DMS153 (cell line): ENCODE results near the gene EXOSC10.
"Not testable (repeated sequence)": the region's sequence is repeated elsewhere in the genome, so short reads cannot be mapped to it uniquely, and the experiment has no call there.

ENCODE experiments used
- DNase-seq: peaks from one replicate; lab custom pipeline; 2025; lab: John Stamatoyannopoulos, UW

EXOSC10 gene

DNA sequence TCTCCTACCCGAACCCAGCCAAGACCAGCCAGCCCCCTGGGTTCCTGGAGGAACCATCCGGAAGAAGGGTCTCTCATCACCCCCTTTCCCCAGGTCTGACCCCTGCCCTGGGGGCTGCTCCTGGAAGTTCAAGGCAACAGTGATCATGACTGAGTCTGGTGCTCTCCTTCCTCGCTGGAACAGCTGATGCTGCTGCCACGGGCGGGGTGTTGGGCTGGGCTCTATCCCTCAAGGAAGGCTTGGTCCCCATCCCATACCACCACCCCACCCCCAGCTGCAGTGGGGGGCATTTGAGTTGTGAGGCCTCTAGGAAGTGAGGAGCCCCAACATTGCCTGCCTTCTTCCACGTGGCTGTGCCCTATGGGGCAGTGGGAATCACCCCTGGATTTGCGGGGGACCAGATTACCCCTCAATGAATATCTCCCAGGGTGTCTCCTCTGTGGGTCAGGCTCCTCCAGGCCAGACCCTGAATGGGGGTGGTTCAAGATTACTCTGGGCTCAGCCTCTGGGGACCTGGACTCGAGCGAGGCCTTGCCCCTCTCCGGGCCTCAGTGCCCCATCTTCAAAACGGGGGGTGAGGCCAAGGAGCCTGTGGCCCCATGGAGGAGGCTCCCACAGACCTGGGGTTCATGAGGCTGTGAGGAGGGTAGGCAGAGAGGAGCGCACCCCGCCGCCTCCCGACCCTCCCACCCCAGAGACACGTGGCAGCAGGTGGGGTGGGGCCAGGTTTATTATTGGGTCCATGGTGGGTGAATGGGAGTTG, 55.4 kb downstream of the EXOSC10 start:
- no peak for DNase-seq

DNA sequence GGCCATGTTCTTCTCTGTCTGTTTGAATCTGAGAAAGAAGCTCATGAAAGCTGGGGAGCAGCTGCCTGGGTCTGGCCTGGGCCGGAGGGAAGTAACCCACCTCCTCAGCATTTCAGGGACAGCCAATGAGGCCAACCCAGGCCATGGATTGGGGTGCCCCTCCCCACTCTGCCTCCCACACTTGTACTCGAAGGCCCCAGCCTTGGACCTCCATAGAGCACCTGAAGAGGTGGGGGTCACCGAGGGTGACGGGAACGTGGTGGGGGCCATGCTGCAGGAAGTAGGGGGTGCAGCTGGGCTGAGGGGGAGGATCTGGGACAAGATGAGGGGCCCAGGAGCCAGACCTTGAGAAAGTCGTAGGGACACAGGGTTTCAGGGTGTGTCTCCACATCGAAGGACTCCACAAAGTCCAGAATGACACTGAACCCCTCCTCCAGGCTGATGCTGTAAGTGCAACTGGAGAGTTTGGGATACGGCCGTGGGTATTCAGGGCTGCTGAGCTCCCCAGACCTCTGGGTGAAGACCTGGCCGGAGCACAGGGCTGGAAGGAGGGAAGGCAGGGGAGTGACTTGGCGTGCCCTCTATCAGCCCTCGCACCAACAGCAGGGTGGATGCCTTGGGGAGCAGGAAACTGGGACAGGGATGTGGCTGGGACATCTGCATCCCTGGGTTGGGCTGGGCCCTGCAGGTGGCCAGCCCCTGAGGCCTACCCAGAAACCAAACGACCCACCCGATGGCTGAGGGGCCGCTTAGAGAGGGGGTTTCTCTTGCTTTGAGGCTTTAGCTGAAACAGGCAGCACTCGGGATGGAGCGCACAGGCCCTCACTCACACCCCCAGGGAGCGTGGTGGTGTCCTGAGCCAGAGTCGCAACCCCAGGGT, 56.4 kb downstream of the EXOSC10 start:
- DNase-seq = no peak

DNA sequence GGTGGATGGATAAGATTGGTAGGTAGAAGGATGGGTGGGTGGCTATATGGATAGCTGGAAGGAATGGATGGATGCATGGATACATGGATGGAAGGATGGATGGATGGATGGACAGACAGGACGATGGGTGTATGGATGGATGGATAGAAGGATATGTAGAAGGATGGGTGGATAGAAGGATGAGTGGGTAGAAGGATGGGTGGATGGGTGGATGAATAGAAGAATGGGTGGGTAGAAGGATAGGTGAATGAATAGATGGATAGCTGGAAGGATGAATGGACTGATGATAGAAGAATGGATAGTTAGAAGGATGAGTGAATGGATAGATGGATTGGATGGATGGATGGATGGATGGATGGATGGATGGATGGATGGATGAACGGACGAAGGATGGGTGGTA, 57.6 kb downstream of the EXOSC10 start:
- no peak for DNase-seq

DNA sequence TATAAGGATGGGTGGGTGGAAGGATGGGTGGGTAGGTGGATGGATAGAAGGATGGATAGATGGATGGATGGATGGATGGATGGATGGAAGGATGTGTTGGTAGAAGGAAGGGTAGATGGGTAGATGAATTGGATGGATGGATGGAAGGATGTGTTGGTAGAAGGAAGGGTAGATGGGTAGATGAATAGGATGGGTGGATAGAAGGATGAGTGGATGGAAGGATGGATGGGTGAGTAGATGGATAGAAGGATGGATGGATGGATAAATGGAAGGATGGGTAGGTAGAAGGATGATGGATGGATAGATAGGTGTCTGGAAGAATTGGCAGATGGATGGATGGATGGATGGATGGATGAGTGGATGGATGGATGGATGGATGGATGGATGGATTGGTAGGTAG, 58.6 kb downstream of the EXOSC10 start:
- DNase-seq = no peak

DNA sequence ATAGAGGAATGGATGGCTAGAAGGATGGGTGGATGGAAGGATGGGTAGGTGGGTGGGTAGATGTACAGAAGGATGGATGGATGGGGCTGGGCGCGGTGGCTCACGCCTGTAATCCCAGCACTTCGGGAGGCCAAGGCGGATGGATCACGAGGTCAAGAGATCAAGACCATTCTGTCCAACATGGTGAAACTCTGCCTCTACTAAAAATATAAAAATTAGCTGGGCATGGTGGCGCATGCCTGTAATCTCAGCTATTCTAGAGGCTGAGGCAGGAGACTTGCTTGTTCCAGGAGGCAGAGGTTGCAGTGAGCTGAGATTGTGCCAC, 59.6 kb downstream of the EXOSC10 start:
- DNase-seq = not testable (repeated sequence)

DNA sequence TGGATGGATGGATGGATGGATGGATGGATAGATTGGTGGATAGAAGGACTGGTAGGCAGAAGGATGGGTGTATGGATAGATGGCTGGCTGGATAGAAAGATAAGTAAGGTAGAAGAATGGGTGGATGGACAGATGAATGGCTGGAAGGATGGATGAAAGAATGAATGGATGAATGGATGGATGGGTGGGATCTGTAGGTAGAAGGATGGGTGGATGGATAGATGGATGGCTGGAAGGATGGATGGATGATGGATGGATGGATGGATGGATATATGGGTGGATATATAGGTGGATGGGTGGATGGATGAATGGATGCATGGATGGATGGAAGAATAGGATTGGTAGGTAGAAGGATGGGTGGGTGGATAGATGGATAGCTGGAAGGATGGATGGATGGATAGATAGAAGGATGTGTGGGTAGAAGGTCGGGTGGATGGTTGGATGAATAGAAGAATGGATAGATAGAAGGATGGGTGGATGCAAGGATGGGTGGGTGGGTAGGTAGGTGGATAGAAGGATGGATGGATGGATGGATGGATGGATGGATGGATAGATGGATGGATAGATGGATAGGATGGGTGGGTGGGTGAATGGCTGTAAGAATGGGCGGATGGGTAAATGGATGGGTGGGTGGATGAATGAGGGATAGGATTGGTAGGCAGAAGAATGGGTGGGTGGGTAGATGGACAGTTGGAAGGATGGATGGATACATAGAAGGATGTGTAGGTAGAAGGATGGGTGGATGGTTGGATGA, 60.1 kb downstream of the EXOSC10 start:
- DNase-seq = no peak

DNA sequence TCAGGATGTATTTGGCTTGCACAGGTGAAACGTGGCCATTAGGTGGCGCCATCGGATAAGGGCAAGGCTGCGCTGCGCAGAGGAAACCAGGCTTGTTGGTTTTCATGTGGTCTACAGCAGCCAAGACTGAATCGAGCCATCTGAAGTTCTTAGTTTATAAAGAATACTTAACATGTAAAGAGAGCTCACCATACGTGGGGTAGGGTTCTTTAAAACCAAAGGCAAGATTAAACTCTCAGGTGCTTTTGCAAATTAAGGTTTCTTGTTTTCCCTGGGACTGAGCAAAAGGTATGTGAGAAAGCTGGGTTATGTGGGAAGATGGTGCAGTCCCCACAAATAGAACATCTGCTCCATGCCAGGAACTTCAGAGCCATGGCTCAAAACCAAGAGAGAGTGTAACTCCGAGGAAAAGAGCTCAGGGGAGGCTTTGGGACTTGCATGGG, 61.9 kb downstream of the EXOSC10 start:
- peak; percentile 84 for DNase-seq

DNA sequence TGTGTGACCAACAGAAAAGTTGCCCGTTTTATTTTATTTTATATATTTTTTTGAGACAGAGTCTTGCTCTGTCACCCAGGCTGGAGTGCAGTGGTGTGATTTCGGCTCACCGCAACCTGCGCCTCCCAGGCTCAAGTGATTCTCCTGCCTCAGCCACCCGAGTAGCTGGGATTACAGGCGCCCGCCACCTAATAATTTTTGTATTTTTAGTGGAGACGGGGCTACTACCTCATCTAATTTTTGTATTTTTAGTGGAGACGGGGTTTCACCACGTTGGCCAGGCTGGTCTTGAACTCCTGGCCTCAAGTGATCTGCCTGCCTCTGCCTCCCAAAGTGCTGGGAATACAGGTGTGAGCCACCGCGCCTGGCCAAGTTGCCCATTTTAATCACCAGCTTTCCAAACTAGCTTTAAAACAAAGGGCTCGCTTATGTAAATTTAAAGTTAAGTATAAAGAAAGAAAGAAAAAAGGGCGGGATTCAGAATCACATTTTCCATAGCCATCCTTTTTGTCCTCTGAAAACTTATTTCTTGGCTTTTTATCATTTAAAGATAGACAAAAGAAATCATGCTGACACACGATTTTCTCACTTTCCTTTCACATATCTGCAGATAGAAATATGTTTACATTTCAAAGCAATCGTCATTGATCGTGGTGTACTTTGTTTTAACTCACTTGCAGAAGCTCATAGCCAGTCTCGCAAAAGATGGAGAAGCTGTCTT, 62.5 kb downstream of the EXOSC10 start:
- DNase-seq = not testable (repeated sequence)

DNA sequence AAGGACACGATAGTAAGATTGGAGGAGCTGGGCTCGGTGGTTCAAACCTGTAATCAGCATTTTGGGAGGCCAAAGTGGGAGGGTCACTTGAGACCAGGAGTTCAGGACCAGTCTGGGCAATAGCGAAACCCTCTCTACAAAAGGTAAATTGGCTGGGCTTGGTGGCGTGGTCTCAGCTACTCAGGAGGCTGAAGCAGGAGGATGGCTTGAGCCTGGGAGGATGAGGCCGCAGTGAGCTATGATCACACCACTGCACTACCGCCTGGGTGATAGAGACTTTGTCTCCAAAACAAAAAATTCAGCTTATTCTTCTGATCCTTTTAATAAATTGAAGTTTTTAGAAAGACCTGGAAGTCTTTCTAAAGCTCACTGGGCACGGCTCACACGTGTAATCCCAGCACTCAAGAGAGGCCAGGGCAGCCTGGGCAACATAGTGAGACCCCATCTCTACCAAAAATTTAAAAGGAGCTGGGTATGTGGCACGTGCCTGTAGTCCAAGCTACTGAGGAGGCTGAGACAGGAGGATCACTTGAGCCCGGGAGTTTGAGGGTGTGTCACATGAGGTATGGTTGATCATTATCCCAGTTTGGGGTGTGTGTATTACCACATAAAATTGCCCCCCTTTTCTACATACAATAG, 67.9 kb downstream of the EXOSC10 start:
- no peak for DNase-seq

DNA sequence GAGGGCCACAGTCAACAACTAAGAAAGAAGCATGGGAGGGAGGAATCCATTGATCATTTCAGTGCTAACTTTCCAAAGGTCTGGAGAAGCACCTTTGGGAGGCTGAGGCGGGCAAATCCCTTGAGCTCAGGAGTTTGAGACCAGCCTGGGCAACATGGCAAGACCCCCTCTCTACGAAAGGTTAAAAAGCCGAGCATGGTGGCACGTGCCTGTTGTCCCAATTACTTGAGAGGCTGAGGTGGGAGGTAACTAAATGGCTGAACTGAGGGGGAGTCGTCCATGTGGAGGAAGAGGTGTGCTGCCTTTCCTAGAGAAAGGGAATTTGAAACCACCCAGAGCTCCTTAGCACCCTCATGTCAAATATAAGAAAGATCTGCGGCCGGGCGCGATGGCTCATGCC, 68.8 kb downstream of the EXOSC10 start:
- DNase-seq = no peak

DNA sequence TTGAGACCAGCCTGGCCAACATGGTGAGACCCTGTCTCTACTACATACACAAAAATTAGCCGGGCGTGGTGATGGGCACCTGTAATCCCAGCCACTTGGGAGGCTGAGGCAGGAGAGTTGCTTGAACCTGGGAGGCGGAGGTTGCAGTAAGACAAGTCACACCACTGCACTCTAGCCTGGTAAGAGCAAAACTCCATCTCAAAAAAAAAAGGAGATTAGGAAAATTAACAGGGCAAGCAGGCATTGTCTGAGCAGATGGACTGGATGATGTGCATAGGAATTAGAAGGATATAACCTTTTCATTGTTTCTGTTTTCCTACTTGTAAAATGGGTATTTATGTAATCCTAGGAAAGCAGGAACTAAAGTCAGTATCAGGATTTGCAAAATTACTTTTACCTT, 71.7 kb downstream of the EXOSC10 start:
- no peak for DNase-seq

DNA sequence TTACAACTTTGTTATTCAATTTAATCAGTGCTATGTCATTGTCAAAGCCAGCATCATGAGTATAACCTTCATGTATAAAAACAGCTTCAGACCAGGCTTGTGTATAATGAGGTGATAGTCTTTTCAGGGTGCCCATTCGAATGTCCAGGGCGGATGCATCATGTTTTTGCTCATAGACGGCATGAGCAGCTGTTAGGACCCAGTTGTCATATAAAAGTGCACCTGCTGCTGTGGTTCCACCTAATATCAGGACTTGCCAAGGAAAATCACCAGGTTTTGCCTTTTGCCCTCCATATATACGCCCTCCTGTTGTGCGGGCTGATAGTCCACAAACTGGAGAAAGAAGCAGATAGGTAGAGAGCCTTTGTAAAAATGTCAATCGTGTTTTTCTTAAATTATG, 72.4 kb downstream of the EXOSC10 start:
- no peak for DNase-seq

DNA sequence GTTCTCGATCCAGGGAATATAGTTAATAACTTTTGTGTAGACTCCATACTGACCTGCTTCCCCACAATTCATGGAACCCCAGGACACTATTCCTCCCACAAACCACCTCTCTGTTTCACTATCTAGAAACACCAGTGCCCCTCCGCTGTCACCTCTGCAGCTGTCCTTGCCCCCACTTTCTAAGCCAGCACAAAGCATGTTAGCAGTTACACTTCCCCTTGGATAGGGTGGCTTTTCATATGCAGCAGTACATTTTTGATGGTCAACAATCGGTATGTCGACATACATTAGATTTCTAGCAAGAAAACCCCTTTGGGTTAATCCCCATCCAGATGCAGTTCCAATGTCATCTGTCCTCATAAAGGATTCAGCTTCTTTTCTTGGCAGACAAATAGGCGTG, 72.8 kb downstream of the EXOSC10 start:
- no peak for DNase-seq

DNA sequence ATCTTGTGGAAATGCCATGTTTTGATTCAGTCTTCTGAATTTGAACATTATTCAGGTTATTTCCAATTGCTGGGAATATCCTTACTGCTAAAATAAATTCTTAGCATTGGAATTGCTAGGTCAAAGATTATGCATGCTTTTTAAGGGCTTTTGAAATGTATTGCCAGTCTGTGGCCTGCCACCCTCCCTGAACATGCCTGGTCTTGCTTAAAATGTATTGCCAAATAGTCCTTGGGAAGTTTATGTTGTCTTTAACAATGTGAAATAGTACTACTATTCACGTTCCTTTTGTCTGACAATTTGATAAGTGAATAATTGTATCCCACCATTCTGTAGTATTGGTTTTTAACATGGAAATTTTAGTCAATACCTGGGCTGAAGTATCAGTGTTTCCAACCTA, 73.6 kb downstream of the EXOSC10 start:
- DNase-seq = no peak

DNA sequence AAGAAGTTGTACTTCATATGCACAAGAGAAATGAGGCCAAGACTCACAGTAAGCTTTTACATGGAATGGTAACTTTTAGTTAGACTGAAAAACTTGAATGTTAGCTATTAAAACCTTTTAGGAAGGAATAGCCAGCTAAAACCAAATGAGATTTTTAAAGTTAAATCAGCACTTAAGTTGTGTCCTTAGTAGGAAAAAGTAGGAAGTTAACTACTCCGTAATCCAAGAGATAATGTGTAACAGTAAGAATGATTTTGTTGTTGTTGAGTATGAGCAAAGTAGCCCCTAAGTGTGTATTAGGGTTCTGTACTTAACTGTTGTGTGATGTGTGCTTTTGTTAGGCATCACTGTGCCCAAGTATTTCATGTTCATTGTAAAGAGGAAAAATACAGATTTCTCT, 74.1 kb downstream of the EXOSC10 start:
- no peak for DNase-seq

DNA sequence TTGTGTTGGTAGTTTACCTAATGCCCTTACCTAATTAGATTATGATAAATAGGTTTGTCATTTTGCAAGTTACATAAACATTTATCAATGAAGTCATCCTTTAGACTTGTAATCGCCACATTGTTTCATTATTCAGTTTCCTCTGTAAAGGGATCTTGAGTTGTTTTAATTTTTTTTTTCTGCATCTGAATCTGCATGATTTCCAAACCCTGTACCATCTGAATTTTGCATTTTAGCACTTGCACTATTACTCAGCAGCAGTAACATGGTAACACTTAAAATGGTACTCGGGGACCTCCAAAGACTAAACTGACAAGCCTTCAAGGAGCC, 74.8 kb downstream of the EXOSC10 start:
- no peak for DNase-seq

DNA sequence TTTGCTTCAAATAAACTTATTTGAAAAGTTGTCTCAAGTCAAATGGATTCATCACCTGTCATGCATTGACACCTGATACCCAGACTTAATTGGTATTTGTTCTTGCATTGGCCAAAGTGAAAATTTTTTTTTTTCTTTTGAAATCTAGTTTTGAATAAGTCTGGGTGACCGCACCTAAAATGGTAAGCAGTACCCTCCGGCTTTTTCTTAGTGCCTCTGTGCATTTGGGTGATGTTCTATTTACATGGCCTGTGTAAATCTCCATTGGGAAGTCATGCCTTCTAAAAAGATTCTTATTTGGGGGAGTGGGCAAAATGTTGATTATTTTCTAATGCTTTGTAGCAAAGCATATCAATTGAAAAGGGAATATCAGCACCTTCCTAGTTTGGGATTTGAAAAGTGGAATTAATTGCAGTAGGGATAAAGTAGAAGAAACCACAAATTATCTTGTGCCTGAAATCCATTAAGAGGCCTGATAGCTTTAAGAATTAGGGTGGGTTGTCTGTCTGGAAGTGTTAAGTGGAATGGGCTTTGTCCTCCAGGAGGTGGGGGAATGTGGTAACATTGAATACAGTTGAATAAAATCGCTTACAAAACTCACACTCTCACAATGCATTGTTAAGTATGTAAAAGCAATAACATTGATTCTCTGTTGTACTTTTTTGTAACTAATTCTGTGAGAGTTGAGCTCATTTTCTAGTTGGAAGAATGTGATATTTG, 75.4 kb downstream of the EXOSC10 start:
- no peak for DNase-seq

DNA sequence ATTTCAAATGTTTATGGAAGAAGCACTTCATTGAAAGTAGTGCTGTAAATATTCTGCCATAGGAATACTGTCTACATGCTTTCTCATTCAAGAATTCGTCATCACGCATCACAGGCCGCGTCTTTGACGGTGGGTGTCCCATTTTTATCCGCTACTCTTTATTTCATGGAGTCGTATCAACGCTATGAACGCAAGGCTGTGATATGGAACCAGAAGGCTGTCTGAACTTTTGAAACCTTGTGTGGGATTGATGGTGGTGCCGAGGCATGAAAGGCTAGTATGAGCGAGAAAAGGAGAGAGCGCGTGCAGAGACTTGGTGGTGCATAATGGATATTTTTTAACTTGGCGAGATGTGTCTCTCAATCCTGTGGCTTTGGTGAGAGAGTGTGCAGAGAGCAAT, 76.5 kb downstream of the EXOSC10 start:
- no peak for DNase-seq

DNA sequence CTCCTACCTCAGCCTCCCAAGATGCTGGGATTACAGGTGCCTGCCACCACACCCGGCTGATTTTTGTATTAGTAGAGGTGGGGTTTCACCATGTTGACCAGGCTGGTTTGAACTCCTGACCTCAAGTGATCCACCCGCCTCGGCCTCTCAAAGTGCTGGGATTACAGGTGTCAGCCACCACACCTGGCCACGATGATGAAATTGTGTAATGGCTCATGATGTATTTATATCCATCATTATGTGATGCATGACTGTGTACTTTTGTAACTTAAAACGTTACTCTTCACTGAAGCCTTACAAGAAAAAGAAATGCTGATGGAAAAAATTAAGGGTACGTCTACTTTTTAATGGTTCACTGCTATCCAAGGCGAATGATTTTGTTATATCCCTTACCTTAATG, 79.7 kb downstream of the EXOSC10 start:
- no peak for DNase-seq

DNA sequence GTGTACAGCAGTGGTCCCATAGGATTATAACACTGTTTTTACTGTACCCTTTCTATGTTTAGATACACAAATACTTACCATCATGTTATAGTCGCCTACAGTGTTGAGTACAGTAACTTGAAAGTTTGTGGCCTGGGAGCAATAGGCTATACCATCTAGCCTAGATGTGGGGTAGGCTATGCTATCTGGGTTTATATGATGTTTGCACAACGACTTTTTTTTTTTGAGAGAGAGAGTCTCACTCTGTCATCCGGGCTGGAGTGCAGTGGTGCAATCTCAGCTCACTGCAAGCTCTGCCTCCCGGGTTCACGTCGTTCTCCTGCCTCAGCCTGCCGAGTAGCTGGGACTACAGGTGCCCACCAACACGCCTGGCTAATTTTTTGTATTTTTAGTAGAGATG, 80.3 kb downstream of the EXOSC10 start:
- DNase-seq = not testable (repeated sequence)
